T-helper 17 cell (primary cell): ENCODE data around the gene BICC1. TPM values are rescaled to one million over a fixed set of nuclear protein-coding genes. Genes with fewer than 3 reads are reported as not detected.
A peak's percentile ranks its signal among the peaks of the same experiment; 100 is the strongest.

Experiments used
- ATAC-seq: fragments of 150-1000 bp; cut with Tn5 transposase; 2 replicates; pipeline ENCODE4 v1.10.0; 2021; ENCODE audit warnings: mild to moderate bottlenecking, moderate library complexity
- DNase-seq, 3 donors: peaks; one replicate each; pipeline versions ENCODE4 v3.0.0 to v3.0.0-alpha.2; 2020 to 2021
- H3K9me3 ChIP-seq: one replicate; pipeline ENCODE4 v1.7.0; 2013; ENCODE audit warnings: low read length, mild to moderate bottlenecking; ENCODE audit not compliant: control insufficient read depth, poor library complexity, severe bottlenecking
- H3K27ac Mint-ChIP-seq: one replicate; pipeline ENCODE4 v1.8.0; 2022; ENCODE audit warnings: mild to moderate bottlenecking, moderate library complexity, mixed read lengths
- H3K27me3 Mint-ChIP-seq: one replicate; pipeline ENCODE4 v1.8.0; 2022; ENCODE audit warnings: mixed read lengths
- H3K36me3 Mint-ChIP-seq: one replicate; pipeline ENCODE4 v1.8.0; 2022; ENCODE audit warnings: low read depth, mixed read lengths
- H3K4me1 Mint-ChIP-seq: one replicate; pipeline ENCODE4 v1.8.0; 2022; ENCODE audit warnings: mild to moderate bottlenecking, mixed read lengths
- H3K4me3 Mint-ChIP-seq: one replicate; pipeline ENCODE4 v1.8.0; 2022; ENCODE audit warnings: mild to moderate bottlenecking, moderate library complexity, mixed read lengths
- total RNA-seq, 4 donors: library from RNA in 2 of 4; stranded (reverse) in 2 of 4; gene quantifications; one replicate each; pipeline ENCODE4 v1.2.3 and lab custom pipeline; 2022 to 2026

The BICC1 gene
- total RNA-seq, 2 donors from 2014 or later, result not detected

DNA sequence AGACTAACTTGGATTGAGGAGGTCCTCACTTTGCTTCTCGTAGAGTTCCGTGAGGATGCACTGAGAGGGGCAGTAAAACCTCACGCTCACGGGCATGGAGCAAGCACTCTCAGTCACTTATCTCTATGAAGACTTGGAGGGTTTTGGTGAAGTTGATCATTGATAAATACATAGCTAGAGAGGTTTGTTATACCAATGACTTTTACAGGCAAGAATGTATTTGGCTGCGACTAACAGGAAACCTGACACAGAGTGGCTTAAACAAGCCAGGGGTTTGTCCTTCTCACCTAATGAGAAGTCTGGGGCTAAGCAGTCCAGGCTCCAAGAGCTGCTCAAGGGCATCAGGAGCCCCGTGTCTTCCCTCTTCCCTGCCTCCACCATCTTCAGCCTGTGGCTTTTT, 6.1 kb downstream of the BICC1 start:
- Mint-ChIP-seq H3K4me3 (no peak overlapping the region), H3K27ac (no peak overlapping the region), H3K27me3 (peaks cover 81% of the 10 kb centered on the region), H3K4me1 (peaks cover 3% of the 10 kb centered on the region), H3K36me3 (peaks cover 2% of the 10 kb centered on the region)
- DNase-seq (no peak), ATAC-seq (no peak)
- no peaks in the 10 kb centered on the region for H3K9me3 ChIP-seq

DNA sequence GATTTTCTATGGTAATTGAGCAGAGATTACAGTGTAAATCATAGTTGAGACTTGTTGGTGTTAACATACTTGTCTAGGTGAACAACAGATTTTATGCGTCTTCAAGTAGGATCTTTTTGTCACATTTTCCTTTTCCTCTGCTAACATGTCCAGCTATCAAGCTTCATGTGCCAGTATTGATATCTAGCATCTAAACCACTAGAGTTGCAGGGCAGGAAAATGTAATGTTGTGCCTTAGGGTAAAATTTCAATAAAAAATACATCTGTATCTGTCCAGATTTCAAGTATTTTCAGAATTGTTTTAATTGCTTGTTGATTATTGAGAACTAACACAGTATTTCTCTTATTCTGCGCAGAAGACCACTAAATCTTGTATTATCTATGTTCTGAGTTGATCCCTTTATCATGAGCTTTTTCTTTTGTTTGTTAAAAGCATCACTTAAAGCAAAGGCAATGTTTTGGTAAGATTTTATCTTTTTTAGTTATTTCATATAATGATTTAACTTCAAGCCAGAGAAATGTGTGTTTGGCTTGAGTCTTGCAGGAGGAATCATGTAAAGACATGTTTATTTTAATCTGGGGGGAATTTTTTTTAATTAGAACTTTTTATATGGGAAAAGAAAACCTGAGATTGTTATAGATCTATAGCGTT, 16.5 kb downstream of the BICC1 start:
- Mint-ChIP-seq H3K27me3 (peaks cover 34% of the 10 kb centered on the region), H3K36me3 (no peaks in the 10 kb centered on the region), H3K27ac (no peak overlapping the region), H3K4me1 (peaks cover 3% of the 10 kb centered on the region), H3K4me3 (no peak overlapping the region)
- no peak for ATAC-seq
- no peak for DNase-seq
- no peaks in the 10 kb centered on the region for H3K9me3 ChIP-seq

DNA sequence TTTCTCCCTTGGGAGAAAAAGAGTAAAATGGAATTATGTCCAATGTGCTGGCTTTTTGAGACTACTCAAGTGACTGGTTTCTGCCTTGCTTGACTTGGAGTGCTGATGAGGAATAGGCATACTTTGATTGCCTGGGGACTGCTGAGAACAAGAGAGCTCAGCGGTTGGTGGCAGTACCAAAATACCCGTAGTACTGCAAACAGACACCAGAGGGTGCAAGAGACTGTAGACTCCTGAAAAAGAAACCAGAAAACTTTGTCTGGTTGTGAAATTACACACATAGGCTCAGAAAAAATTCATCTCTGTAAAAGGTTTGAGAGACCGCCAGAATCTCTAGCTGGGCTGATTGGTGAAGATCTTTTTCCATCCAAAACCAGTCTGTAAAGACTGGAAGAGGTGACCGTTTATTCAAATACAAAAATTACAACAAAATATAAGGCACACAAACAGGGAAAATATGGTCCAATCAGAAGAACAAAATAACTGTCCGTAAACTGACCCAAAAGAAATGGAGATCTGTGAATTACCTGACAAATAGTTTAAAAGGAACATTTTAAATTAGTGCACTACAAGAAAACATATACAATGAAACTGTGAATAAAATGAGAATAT, 18.5 kb downstream of the BICC1 start:
- no peak overlapping the region for H3K4me3 Mint-ChIP-seq
- H3K36me3 Mint-ChIP-seq, result no peaks in the 10 kb centered on the region
- no peak overlapping the region for H3K27ac Mint-ChIP-seq
- peaks cover 3% of the 10 kb centered on the region for H3K4me1 Mint-ChIP-seq
- H3K27me3 Mint-ChIP-seq, result peaks cover 34% of the 10 kb centered on the region
- H3K9me3 ChIP-seq, result peaks cover 6% of the 10 kb centered on the region
- ATAC-seq (peak; percentile 75), DNase-seq (peak in 1 of 3 donors; percentile 46)

DNA sequence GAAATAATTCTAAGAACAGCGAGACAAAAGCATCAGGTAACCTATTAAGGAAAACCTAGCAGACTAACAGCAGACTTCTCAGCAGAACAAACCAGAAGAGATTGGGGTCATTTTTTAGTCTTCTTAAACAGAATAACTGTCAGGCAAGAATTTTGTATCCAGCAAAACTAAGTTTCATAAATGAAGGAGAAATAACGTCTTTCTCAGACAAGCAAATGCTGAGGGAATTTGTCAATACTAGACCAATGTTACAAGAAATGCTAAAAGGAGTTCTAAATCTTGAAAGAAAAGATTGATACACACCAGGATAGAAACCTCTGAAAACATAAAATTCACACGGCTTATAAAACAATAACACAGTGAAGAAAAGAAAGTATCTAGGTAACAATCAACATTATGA, 22.6 kb downstream of the BICC1 start:
- no peak for ATAC-seq
- H3K9me3 ChIP-seq, result peaks cover 6% of the 10 kb centered on the region
- Mint-ChIP-seq H3K4me3 (no peak overlapping the region), H3K4me1 (peaks cover 3% of the 10 kb centered on the region), H3K27me3 (peaks cover 16% of the 10 kb centered on the region), H3K36me3 (no peaks in the 10 kb centered on the region), H3K27ac (no peak overlapping the region)
- DNase-seq, result no peak

DNA sequence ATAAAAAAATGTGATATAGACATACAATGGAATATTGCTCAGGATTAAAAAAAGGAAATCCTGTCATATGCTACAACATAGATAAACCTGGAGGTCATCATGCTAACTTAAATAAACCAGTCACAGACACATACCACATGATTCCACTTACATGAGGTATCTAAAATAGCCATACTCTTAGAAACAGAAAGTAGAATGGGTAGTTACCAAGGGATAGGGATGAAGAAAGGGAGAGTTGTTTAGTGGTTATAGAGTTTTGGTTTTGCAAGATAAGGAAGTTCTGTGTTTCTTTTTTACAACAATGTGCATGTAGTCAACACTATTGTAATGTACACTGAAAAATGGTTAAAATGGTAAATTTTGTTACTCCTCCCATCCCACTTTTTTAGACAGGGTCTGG, 30.5 kb downstream of the BICC1 start:
- ATAC-seq, result no peak
- no peak for DNase-seq
- no peaks in the 10 kb centered on the region for H3K4me1 Mint-ChIP-seq
- no peak overlapping the region for H3K27ac Mint-ChIP-seq
- no peaks in the 10 kb centered on the region for H3K9me3 ChIP-seq
- no peaks in the 10 kb centered on the region for H3K36me3 Mint-ChIP-seq
- no peak overlapping the region for H3K4me3 Mint-ChIP-seq
- H3K27me3 Mint-ChIP-seq, result no peaks in the 10 kb centered on the region

DNA sequence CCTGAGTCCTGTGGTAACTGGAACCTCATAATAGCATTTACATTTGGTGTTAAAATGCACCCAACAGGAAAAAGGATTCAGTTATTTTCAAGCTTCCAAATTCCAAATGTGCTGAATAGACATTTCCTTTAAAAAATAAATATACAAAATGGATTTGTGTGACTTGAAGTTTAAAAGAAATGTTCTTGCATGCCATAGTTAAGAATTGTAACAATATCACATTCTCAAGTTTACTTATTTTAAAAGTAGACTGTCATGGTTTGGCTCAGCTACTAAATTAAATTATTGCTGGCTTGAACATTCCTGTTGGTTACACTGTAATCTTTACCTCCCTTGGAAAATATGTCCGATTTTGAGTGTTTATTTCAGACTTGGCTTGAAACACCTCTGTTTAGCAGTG, 31.5 kb downstream of the BICC1 start:
- no peaks in the 10 kb centered on the region for H3K27me3 Mint-ChIP-seq
- no peak overlapping the region for H3K4me3 Mint-ChIP-seq
- DNase-seq, result no peak
- no peak overlapping the region for H3K27ac Mint-ChIP-seq
- no peaks in the 10 kb centered on the region for H3K9me3 ChIP-seq
- no peak for ATAC-seq
- no peaks in the 10 kb centered on the region for H3K36me3 Mint-ChIP-seq
- H3K4me1 Mint-ChIP-seq, result no peaks in the 10 kb centered on the region

DNA sequence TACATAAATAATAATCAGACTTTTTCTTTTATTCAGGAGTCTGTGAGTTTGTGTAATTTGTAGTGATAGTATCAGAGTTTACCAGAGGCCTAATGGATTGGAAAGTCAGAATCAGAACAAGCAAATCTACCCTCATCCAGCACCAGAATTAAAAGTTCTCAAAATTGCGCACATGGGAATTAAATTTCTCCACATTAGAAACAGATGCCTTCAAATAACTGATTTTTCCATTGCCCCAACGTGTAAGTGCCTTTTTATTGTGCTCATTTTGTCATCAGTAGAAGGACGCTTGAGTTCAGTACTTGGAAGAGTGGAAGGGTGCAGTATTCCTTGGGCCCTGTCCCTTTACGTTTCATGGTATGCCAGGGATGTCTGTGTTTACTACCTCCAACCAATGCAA, 32.8 kb downstream of the BICC1 start:
- Mint-ChIP-seq H3K27me3 (no peaks in the 10 kb centered on the region), H3K27ac (no peak overlapping the region), H3K4me3 (no peak overlapping the region), H3K36me3 (no peaks in the 10 kb centered on the region), H3K4me1 (no peaks in the 10 kb centered on the region)
- no peak for DNase-seq
- ATAC-seq, result no peak
- no peaks in the 10 kb centered on the region for H3K9me3 ChIP-seq

DNA sequence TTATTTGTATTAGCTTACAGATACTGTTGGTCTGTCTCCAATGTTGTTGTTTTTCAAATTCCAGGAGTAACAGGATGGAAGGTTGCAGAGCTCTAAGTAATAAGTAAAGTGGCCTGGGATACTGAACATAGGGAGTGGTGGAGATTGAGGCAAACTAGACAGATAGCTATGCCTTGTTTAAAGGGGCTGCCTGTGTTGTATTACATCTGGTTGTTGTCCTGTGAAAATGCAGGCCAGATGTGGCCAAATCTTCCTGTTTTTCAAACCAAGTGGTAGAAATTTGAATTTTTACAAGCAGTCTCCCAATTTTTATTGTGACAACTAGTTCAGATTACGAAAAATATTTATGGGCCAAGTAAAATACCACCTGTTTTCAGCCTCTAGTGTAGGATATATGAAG, 33.5 kb downstream of the BICC1 start:
- Mint-ChIP-seq H3K27ac (no peak overlapping the region), H3K4me3 (no peak overlapping the region), H3K27me3 (no peaks in the 10 kb centered on the region), H3K36me3 (no peaks in the 10 kb centered on the region), H3K4me1 (no peaks in the 10 kb centered on the region)
- H3K9me3 ChIP-seq, result no peaks in the 10 kb centered on the region
- no peak for DNase-seq
- no peak for ATAC-seq

DNA sequence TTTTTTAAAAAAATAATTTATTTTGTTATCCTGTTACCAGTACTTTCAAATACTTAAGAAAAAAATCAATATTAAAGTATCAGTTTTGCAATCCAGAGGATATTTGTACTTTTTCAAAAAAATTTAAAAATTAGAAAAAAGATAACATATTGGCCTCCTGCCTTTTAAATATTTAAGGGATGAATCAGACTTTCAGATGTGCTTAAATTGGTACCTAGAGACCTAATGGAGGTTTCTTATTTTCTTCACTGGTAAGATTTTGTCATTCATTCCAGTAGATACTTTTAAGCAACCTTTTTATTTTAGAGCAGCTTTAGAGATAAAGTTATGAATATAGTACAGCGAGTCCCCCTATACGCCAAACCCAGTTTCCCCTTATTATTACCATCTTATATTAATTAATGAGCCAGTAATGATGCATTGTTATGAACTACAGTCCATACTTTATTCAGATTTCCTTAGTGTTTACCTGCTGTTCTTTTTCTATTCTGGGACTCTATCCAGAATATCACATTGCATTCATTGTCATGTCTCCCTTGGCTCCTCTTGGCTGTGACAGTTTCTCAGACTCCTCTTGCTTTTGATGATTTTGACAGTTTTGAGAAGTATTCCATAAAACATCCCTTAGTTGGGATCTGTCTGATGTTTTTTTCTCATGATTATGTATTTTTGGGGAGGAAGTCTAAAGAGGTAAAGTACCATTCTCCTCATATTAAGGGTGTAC, 34.2 kb downstream of the BICC1 start:
- Mint-ChIP-seq H3K4me1 (peaks cover 3% of the 10 kb centered on the region), H3K27me3 (no peaks in the 10 kb centered on the region), H3K36me3 (no peaks in the 10 kb centered on the region), H3K27ac (no peak overlapping the region), H3K4me3 (no peak overlapping the region)
- DNase-seq, result no peak
- no peaks in the 10 kb centered on the region for H3K9me3 ChIP-seq
- ATAC-seq, result no peak

DNA sequence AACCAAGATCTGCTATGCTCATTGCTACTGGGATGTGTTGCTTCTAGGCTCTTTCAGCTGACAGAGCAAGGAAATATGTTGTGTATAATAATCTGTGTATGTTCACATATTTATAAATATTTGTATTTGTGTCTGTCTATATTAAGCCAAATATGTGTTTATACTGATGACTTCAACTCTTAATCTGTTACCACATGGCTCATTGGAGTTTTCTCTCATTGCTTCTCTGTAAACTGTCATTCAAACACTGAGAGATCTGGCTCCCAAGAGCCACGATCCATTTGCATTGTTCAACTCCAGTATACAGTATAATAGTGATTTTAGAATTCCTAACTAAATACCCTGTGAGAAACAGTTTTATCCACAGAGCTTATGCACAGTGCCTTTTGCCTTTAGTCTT, 35.3 kb downstream of the BICC1 start:
- Mint-ChIP-seq H3K4me3 (no peak overlapping the region), H3K4me1 (peaks cover 3% of the 10 kb centered on the region), H3K27ac (no peak overlapping the region), H3K36me3 (no peaks in the 10 kb centered on the region), H3K27me3 (no peaks in the 10 kb centered on the region)
- H3K9me3 ChIP-seq, result no peaks in the 10 kb centered on the region
- ATAC-seq, result no peak
- no peak for DNase-seq

DNA sequence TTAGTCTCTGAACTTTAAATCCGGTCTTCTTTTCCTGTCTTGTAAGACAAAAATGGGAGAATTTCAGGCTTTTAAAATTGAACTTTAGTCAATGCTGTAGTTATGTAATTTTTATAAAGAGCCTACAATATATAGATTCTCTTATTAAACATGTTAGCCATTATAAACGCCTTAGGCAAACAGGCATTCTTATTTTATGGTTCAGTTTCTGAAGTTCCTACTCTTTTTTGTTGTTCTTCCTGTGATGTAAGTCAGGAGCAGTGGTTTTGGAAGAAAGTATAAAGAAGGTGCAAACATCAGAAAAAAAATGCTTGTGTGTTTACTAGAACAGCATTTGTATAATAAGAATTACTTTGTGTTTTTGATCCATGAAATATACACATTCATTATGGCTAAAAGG, 41.6 kb downstream of the BICC1 start:
- no peaks in the 10 kb centered on the region for H3K9me3 ChIP-seq
- ATAC-seq, result no peak
- Mint-ChIP-seq H3K4me3 (no peak overlapping the region), H3K4me1 (peaks cover 3% of the 10 kb centered on the region), H3K36me3 (no peaks in the 10 kb centered on the region), H3K27ac (no peak overlapping the region), H3K27me3 (no peaks in the 10 kb centered on the region)
- no peak for DNase-seq

DNA sequence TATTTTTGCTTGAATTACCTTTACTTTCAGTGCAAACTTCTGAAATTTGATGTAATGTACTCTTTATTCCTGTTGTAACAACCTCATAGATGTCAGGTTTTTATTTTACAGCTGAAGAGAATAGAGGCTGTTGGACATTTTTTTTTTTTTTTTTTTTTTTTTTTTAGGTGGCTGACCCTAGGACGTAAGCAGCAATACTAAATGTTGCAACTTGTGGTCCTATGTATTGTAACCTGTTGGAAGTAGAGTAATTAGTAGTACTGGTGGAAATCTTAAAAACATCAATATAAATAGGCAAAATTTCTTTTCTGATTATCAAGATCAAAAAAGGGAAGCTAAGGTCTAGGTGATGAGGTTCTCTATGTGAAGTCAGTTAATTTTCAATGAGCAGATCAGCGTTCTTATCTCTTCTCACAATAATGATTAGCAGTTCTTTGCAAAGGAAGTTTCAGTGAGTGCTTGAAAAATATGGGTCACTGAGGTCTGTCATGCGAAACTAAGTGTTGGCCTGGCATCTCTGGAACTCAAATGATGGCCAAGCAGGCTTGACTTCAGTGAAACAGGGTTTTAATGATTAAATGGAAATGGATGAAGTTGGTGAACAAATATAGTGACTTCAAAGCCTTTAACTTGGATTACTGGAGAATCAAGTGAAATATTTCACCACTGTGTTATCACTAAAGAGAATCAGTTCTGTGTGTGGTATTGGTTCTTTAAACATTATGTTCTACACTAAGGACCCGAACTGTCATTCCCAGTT, 42.7 kb downstream of the BICC1 start:
- no peaks in the 10 kb centered on the region for H3K9me3 ChIP-seq
- Mint-ChIP-seq H3K27me3 (no peaks in the 10 kb centered on the region), H3K27ac (no peak overlapping the region), H3K4me1 (peaks cover 3% of the 10 kb centered on the region), H3K4me3 (no peak overlapping the region), H3K36me3 (no peaks in the 10 kb centered on the region)
- DNase-seq (no peak), ATAC-seq (no peak)

DNA sequence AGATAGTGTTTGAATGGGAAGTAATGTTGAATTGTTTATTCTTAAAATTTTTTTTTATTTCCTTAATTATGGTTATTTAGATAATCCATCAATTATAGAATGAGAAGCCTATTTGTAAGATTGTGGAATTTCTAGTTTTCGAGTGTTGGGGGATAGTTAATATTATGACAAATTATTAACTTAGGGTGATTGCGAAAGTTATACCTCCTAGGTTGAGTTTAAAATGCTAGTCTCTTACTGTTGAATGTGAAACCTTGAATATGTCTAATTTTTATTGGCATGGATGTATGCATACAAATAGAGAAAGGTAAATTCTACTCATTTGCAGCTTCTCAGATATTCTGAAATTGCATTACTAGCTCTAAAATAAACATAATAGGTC, 43.2 kb downstream of the BICC1 start:
- Mint-ChIP-seq H3K4me3 (no peak overlapping the region), H3K36me3 (no peaks in the 10 kb centered on the region), H3K27ac (no peak overlapping the region), H3K27me3 (no peaks in the 10 kb centered on the region), H3K4me1 (peaks cover 3% of the 10 kb centered on the region)
- no peaks in the 10 kb centered on the region for H3K9me3 ChIP-seq
- no peak for ATAC-seq
- DNase-seq, result no peak
